GM19193 (cell line): ENCODE measurements around the gene MPPE1.

ENCODE experiments used
- POLR2A ChIP-seq: IDR thresholded peaks from 4 replicates; pipeline ENCODE4 v1.6.1; 2011; ENCODE audit not compliant: insufficient read depth, insufficient read length; ENCODE audit errors: extremely low read depth

MPPE1 gene

GRCh38 chr18:11888726-11889125 is 19.4 kb downstream of the MPPE1 start:
- no peak for TF ChIP-seq POLR2A

- TF ChIP-seq POLR2A = no peak
These were observed 20.6 kb downstream of the MPPE1 start for GRCh38 chr18:11887328-11888128.

- TF ChIP-seq POLR2A = no peak
These were observed 21.5 kb downstream of the MPPE1 start for GRCh38 chr18:11886577-11887110.

- TF ChIP-seq POLR2A = no peak
These were observed 22.7 kb downstream of the MPPE1 start for GRCh38 chr18:11885278-11885947.

- no peak for TF ChIP-seq POLR2A
These were observed 23.6 kb downstream of the MPPE1 start for GRCh38 chr18:11884396-11885030.

GRCh38 chr18:11883153-11883552 is 25.0 kb downstream of the MPPE1 start:
- no peak for TF ChIP-seq POLR2A

GRCh38 chr18:11882636-11883035 is 25.5 kb downstream of the MPPE1 start:
- TF ChIP-seq POLR2A = no peak

- TF ChIP-seq POLR2A = no peak
These were observed 27.4 kb downstream of the MPPE1 start for GRCh38 chr18:11880586-11881304.

GRCh38 chr18:11877497-11878135 is 30.5 kb downstream of the MPPE1 start:
- TF ChIP-seq POLR2A = no peak

- TF ChIP-seq POLR2A = no peak
These were observed 33.4 kb downstream of the MPPE1 start for GRCh38 chr18:11874676-11875075.

- no peak for TF ChIP-seq POLR2A
These were observed 34.3 kb downstream of the MPPE1 start for GRCh38 chr18:11873670-11874340.

GRCh38 chr18:11872479-11873136 is 35.5 kb downstream of the MPPE1 start:
- TF ChIP-seq POLR2A = no peak

- no peak for TF ChIP-seq POLR2A
These were observed 36.6 kb downstream of the MPPE1 start for GRCh38 chr18:11871501-11871900.
